HEK293 (cell line): Measurements from ENCODE around the gene TMIGD1.

Source experiments
- OSR2 ChIP-seq: fragments of 450-650 bp; formaldehyde crosslinking; IDR thresholded peaks from 2 replicates; pipeline ENCODE4 v1.5.1; 2016; ENCODE audit warnings: missing biosample characterization, missing genetic modification characterization
- REPIN1 ChIP-seq: fragments of 450-650 bp; formaldehyde crosslinking; IDR thresholded peaks from 2 replicates; pipeline ENCODE4 v1.5.1; 2017; ENCODE audit warnings: missing biosample characterization, missing genetic modification characterization, low read depth
- SCRT2 ChIP-seq: fragments of 450-650 bp; formaldehyde crosslinking; IDR thresholded peaks from 2 replicates; pipeline ENCODE4 v1.5.1; 2016; ENCODE audit warnings: missing biosample characterization, missing genetic modification characterization
- SP7 ChIP-seq: fragments of 450-650 bp; formaldehyde crosslinking; IDR thresholded peaks from 2 replicates; pipeline ENCODE4 v1.5.1; 2016; ENCODE audit warnings: missing biosample characterization, missing genetic modification characterization
- YY2 ChIP-seq: fragments of 450-650 bp; formaldehyde crosslinking; IDR thresholded peaks from 2 replicates; pipeline ENCODE4 v1.5.1; 2016; ENCODE audit warnings: missing biosample characterization, missing genetic modification characterization
- ZBTB17 ChIP-seq: fragments of 450-650 bp; formaldehyde crosslinking; IDR thresholded peaks from 2 replicates; pipeline ENCODE4 v1.5.1; 2016; ENCODE audit warnings: missing biosample characterization, missing genetic modification characterization
- ZBTB8A ChIP-seq: fragments of 450-650 bp; formaldehyde crosslinking; IDR thresholded peaks from 2 replicates; pipeline ENCODE4 v1.5.1; 2016; ENCODE audit warnings: missing biosample characterization, missing genetic modification characterization
- ZEB2 ChIP-seq: fragments of 450-650 bp; formaldehyde crosslinking; IDR thresholded peaks from 2 replicates; pipeline ENCODE4 v1.5.1; 2016; ENCODE audit warnings: missing biosample characterization, missing genetic modification characterization
- ZNF2 ChIP-seq: fragments of 450-650 bp; formaldehyde crosslinking; IDR thresholded peaks from 2 replicates; pipeline ENCODE4 v1.5.1; 2016; ENCODE audit warnings: missing biosample characterization, missing genetic modification characterization
- ZNF24 ChIP-seq: fragments of 450-650 bp; formaldehyde crosslinking; IDR thresholded peaks from 2 replicates; pipeline ENCODE4 v1.5.1; 2016; ENCODE audit warnings: missing biosample characterization, missing genetic modification characterization
- ZNF621 ChIP-seq: fragments of 450-650 bp; formaldehyde crosslinking; IDR thresholded peaks from 2 replicates; pipeline ENCODE4 v1.5.1; 2017; ENCODE audit warnings: missing biosample characterization, missing genetic modification characterization
- ZNF843 ChIP-seq: fragments of 450-650 bp; formaldehyde crosslinking; IDR thresholded peaks from 2 replicates; pipeline ENCODE4 v1.5.1; 2016; ENCODE audit warnings: missing biosample characterization, missing genetic modification characterization
- TF ChIP-seq, protein P1 (sequence below): fragments of 450-650 bp; formaldehyde crosslinking; IDR thresholded peaks from 2 replicates; pipeline ENCODE4 v1.5.1; 2016; ENCODE audit warnings: missing biosample characterization, missing genetic modification characterization
- TF ChIP-seq, protein P2 (sequence below): fragments of 450-650 bp; formaldehyde crosslinking; IDR thresholded peaks from 2 replicates; pipeline ENCODE4 v1.5.1; 2016; ENCODE audit warnings: missing biosample characterization, missing genetic modification characterization
- TF ChIP-seq, protein P3 (sequence below): fragments of 450-650 bp; formaldehyde crosslinking; IDR thresholded peaks from 2 replicates; pipeline ENCODE4 v1.5.0; 2017; ENCODE audit warnings: missing biosample characterization, missing genetic modification characterization, borderline replicate concordance
- TF ChIP-seq, protein P4 (sequence below): fragments of 450-650 bp; formaldehyde crosslinking; IDR thresholded peaks from 2 replicates; pipeline ENCODE4 v1.5.1; 2017; ENCODE audit warnings: missing biosample characterization, missing genetic modification characterization
- TF ChIP-seq, protein P5 (sequence below): fragments of 450-650 bp; formaldehyde crosslinking; IDR thresholded peaks from 2 replicates; pipeline ENCODE4 v1.5.1; 2016; ENCODE audit warnings: missing biosample characterization, missing genetic modification characterization
- TF ChIP-seq, protein P6 (sequence below): fragments of 450-650 bp; formaldehyde crosslinking; optimal IDR thresholded peaks from 2 replicates; pipeline ENCODE3; 2016; ENCODE audit warnings: missing biosample characterization, mild to moderate bottlenecking, missing genetic modification characterization
- TF ChIP-seq, protein P7 (sequence below): fragments of 450-650 bp; formaldehyde crosslinking; IDR thresholded peaks from 2 replicates; pipeline ENCODE4 v1.5.1; 2016; ENCODE audit warnings: missing biosample characterization, missing genetic modification characterization
- TF ChIP-seq, protein P8 (sequence below): fragments of 450-650 bp; formaldehyde crosslinking; IDR thresholded peaks from 2 replicates; pipeline ENCODE4 v1.5.1; 2016; ENCODE audit warnings: missing biosample characterization, missing genetic modification characterization
- TF ChIP-seq, protein P9 (sequence below): fragments of 450-650 bp; formaldehyde crosslinking; IDR thresholded peaks from 2 replicates; pipeline ENCODE4 v1.5.1; 2017; ENCODE audit warnings: missing biosample characterization, missing genetic modification characterization
- TF ChIP-seq, protein P10 (sequence below): fragments of 450-650 bp; formaldehyde crosslinking; IDR thresholded peaks from 2 replicates; pipeline ENCODE4 v1.5.1; 2016; ENCODE audit warnings: missing biosample characterization, missing genetic modification characterization, low read depth

Gene TMIGD1

DNA sequence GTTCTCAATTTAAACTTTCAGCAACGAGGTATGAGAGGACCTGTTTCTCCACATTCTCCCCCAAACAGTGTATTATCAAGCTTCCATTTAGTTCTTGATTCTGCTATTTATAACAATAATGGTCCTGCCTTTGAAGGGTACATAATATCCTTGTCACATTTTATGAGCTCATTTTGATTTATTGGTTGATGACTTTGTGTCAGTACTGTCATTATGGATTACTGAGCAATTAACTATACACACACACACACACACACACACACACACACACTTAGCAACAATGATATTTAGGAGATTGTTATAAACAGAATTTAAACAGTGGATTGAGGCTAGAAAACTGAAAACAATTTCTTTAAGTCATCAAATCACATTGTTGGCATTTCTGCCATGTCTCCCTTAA, 7.0 kb downstream of the TMIGD1 start (continued):
- TF ChIP-seq, protein P1, sequence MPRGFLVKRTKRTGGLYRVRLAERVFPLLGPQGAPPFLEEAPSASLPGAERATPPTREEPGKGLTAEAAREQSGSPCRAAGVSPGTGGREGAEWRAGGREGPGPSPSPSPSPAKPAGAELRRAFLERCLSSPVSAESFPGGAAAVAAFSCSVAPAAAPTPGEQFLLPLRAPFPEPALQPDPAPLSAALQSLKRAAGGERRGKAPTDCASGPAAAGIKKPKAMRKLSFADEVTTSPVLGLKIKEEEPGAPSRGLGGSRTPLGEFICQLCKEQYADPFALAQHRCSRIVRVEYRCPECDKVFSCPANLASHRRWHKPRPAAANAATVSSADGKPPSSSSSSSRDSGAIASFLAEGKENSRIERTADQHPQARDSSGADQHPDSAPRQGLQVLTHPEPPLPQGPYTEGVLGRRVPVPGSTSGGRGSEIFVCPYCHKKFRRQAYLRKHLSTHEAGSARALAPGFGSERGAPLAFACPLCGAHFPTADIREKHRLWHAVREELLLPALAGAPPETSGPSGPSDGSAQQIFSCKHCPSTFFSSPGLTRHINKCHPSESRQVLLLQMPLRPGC (tag by site-specific recombination) = peak; percentile 20; the same call in 1 of the 2 replicates
- TF ChIP-seq ZNF2 (tag by site-specific recombination) (no peak), ZNF621 (tag by site-specific recombination) (peak; percentile 96), YY2 (tag by site-specific recombination) (peak; percentile 74; the same call in 1 of the 2 replicates), ZEB2 (tag by site-specific recombination) (peak; percentile 77), ZBTB8A (tag by site-specific recombination) (0 out of 2 replicates have a peak, but pooled peaks have one; percentile 25), SCRT2 (no peak), SP7 (tag by site-specific recombination) (peak; percentile 97), REPIN1 (tag by site-specific recombination) (no peak), ZNF843 (peak; percentile 79), ZBTB17 (tag by site-specific recombination) (0 out of 2 replicates have a peak, but pooled peaks have one; percentile 41), ZNF24 (tag by site-specific recombination) (peak; percentile 69; the same call in 1 of the 2 replicates), OSR2 (tag by site-specific recombination) (peak; percentile 59)
- TF ChIP-seq, protein P2, sequence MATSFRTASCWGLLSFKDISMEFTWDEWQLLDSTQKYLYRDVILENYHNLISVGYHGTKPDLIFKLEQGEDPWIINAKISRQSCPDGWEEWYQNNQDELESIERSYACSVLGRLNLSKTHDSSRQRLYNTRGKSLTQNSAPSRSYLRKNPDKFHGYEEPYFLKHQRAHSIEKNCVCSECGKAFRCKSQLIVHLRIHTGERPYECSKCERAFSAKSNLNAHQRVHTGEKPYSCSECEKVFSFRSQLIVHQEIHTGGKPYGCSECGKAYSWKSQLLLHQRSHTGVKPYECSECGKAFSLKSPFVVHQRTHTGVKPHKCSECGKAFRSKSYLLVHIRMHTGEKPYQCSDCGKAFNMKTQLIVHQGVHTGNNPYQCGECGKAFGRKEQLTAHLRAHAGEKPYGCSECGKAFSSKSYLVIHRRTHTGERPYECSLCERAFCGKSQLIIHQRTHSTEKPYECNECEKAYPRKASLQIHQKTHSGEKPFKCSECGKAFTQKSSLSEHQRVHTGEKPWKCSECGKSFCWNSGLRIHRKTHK (tag by site-specific recombination) = peak; percentile 52; the same call in 1 of the 2 replicates
- TF ChIP-seq, protein P3, sequence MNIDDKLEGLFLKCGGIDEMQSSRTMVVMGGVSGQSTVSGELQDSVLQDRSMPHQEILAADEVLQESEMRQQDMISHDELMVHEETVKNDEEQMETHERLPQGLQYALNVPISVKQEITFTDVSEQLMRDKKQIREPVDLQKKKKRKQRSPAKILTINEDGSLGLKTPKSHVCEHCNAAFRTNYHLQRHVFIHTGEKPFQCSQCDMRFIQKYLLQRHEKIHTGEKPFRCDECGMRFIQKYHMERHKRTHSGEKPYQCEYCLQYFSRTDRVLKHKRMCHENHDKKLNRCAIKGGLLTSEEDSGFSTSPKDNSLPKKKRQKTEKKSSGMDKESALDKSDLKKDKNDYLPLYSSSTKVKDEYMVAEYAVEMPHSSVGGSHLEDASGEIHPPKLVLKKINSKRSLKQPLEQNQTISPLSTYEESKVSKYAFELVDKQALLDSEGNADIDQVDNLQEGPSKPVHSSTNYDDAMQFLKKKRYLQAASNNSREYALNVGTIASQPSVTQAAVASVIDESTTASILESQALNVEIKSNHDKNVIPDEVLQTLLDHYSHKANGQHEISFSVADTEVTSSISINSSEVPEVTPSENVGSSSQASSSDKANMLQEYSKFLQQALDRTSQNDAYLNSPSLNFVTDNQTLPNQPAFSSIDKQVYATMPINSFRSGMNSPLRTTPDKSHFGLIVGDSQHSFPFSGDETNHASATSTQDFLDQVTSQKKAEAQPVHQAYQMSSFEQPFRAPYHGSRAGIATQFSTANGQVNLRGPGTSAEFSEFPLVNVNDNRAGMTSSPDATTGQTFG (tag by site-specific recombination) = peak; percentile 91; the same call in 1 of the 2 replicates
- TF ChIP-seq, protein P4, sequence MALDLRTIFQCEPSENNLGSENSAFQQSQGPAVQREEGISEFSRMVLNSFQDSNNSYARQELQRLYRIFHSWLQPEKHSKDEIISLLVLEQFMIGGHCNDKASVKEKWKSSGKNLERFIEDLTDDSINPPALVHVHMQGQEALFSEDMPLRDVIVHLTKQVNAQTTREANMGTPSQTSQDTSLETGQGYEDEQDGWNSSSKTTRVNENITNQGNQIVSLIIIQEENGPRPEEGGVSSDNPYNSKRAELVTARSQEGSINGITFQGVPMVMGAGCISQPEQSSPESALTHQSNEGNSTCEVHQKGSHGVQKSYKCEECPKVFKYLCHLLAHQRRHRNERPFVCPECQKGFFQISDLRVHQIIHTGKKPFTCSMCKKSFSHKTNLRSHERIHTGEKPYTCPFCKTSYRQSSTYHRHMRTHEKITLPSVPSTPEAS (tag by site-specific recombination) = peak; percentile 88
- TF ChIP-seq, protein P5, sequence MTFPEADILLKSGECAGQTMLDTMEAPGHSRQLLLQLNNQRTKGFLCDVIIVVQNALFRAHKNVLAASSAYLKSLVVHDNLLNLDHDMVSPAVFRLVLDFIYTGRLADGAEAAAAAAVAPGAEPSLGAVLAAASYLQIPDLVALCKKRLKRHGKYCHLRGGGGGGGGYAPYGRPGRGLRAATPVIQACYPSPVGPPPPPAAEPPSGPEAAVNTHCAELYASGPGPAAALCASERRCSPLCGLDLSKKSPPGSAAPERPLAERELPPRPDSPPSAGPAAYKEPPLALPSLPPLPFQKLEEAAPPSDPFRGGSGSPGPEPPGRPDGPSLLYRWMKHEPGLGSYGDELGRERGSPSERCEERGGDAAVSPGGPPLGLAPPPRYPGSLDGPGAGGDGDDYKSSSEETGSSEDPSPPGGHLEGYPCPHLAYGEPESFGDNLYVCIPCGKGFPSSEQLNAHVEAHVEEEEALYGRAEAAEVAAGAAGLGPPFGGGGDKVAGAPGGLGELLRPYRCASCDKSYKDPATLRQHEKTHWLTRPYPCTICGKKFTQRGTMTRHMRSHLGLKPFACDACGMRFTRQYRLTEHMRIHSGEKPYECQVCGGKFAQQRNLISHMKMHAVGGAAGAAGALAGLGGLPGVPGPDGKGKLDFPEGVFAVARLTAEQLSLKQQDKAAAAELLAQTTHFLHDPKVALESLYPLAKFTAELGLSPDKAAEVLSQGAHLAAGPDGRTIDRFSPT = peak; percentile 38; the same call in 1 of the 2 replicates
- TF ChIP-seq, protein P6, sequence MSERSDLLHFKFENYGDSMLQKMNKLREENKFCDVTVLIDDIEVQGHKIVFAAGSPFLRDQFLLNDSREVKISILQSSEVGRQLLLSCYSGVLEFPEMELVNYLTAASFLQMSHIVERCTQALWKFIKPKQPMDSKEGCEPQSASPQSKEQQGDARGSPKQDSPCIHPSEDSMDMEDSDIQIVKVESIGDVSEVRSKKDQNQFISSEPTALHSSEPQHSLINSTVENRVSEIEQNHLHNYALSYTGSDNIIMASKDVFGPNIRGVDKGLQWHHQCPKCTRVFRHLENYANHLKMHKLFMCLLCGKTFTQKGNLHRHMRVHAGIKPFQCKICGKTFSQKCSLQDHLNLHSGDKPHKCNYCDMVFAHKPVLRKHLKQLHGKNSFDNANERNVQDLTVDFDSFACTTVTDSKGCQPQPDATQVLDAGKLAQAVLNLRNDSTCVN (tag by site-specific recombination) = no peak
- TF ChIP-seq, protein P7, sequence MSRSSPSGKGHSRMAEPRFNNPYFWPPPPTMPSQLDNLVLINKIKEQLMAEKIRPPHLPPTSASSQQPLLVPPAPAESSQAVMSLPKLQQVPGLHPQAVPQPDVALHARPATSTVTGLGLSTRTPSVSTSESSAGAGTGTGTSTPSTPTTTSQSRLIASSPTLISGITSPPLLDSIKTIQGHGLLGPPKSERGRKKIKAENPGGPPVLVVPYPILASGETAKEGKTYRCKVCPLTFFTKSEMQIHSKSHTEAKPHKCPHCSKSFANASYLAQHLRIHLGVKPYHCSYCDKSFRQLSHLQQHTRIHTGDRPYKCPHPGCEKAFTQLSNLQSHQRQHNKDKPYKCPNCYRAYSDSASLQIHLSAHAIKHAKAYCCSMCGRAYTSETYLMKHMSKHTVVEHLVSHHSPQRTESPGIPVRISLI (tag by site-specific recombination) = no peak
- TF ChIP-seq, protein P8, sequence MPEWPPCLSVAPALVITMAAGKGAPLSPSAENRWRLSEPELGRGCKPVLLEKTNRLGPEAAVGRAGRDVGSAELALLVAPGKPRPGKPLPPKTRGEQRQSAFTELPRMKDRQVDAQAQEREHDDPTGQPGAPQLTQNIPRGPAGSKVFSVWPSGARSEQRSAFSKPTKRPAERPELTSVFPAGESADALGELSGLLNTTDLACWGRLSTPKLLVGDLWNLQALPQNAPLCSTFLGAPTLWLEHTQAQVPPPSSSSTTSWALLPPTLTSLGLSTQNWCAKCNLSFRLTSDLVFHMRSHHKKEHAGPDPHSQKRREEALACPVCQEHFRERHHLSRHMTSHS (tag by site-specific recombination) = peak; percentile 77; the same call in 1 of the 2 replicates
- TF ChIP-seq, protein P9, sequence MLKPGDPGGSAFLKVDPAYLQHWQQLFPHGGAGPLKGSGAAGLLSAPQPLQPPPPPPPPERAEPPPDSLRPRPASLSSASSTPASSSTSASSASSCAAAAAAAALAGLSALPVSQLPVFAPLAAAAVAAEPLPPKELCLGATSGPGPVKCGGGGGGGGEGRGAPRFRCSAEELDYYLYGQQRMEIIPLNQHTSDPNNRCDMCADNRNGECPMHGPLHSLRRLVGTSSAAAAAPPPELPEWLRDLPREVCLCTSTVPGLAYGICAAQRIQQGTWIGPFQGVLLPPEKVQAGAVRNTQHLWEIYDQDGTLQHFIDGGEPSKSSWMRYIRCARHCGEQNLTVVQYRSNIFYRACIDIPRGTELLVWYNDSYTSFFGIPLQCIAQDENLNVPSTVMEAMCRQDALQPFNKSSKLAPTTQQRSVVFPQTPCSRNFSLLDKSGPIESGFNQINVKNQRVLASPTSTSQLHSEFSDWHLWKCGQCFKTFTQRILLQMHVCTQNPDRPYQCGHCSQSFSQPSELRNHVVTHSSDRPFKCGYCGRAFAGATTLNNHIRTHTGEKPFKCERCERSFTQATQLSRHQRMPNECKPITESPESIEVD = peak; percentile 74
- TF ChIP-seq, protein P10, sequence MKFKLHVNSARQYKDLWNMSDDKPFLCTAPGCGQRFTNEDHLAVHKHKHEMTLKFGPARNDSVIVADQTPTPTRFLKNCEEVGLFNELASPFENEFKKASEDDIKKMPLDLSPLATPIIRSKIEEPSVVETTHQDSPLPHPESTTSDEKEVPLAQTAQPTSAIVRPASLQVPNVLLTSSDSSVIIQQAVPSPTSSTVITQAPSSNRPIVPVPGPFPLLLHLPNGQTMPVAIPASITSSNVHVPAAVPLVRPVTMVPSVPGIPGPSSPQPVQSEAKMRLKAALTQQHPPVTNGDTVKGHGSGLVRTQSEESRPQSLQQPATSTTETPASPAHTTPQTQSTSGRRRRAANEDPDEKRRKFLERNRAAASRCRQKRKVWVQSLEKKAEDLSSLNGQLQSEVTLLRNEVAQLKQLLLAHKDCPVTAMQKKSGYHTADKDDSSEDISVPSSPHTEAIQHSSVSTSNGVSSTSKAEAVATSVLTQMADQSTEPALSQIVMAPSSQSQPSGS (tag by site-specific recombination) = peak; percentile 67
